Inferior parietal cortex (tissue), 1 donor: ENCODE measurements around the gene CRIM1.

Source experiments
- DNase-seq: peaks from one replicate; pipeline ENCODE4 v3.0.0-alpha.2; 2016; ENCODE audit errors: extremely low spot score

The CRIM1 gene

GRCh38 chr2:36481709-36482108 lies 126.1 kb downstream of the CRIM1 start:
- DNase-seq: no peak

GRCh38 chr2:36482576-36483214 lies 127.1 kb downstream of the CRIM1 start:
- no peak for DNase-seq

DNA sequence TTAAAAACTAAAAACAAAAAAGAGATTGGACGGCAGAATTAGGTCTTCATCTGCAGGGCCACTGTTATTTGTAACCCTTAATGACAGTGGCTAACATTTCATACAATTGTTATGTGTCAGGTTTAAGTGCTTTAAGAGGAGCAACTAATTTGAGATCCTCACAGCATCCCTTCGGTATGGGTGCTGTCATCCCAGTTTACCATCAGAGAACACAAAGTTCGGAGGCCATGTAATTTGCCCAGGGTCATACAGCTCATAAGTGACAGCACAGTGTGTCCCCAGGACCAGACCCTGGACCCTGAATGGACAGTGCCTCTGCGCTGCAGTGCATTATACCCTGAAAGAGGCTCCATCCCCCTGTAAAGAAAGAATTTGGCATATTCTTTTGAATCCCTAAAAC lies 127.7 kb downstream of the CRIM1 start:
- DNase-seq: no peak

GRCh38 chr2:36484454-36484853 lies 128.9 kb downstream of the CRIM1 start:
- no peak for DNase-seq

GRCh38 chr2:36485521-36485920 lies 129.9 kb downstream of the CRIM1 start:
- no peak for DNase-seq

DNA sequence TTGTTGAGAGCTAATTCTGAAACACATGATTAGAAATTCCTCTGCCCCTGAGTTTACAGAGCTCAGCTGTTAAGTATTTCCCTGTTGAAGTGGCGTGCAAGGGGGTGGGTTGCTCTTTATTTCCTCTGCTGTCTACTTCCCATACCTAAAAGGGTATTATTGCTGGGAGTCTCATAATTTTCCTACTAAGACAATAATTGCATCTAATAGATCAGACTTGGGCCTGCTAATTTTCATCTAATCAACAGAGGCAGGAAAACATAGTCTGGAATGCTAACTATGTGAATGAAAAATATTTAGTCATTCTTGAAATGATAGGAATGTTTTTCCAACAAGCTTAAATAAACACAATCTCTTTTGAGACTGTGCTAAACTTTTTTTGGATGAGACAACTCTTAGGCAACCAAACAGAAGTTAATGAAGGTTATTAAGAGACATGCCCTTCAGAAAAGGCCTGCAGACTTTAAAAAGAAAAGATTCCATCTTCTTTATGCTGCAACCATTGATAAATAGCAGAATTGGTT lies 131.0 kb downstream of the CRIM1 start:
- DNase-seq: no peak

DNA sequence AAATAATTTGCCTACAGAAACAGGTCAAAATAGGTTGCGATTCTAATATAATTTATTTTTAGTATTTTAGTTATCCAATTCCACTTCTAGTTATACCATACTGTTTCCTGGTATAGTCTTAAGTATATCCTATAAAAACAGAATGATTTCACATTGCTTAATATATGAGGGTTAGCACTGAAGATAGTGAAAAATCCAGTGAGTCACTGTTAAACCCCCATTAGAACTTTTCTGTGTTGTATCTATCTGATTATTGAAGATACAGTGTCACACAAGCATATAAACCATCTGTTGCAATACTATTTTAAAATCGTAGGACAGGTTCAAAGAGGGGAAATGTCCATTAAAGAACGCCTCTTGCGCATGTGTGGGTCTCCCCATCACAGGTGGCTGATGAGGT lies 132.4 kb downstream of the CRIM1 start:
- DNase-seq: no peak

DNA sequence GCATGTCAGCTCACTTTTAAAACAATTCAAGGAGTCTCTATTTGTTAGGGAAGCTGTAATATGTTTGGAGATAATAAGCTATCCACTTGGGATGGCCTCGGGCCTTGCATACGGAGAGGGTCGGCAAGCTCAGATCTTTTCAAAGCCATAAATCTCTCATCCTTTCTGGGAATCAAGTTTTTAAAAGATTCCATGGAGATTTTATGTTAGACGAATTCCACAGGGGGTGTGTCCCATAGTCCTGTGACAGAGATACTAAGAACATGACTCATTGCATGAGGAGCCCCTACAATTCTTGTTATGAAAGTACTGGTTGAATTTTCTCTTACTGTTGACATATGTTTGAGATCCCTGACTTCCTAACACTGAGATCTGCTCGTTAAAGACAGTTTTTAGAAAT lies 133.7 kb downstream of the CRIM1 start:
- no peak for DNase-seq

- DNase-seq: no peak
Measured at GRCh38 chr2:36490749-36491148, 135.2 kb downstream of the CRIM1 start.

- DNase-seq: no peak
Measured at GRCh38 chr2:36492216-36492945, 136.8 kb downstream of the CRIM1 start.

GRCh38 chr2:36493306-36493705 lies 137.7 kb downstream of the CRIM1 start:
- no peak for DNase-seq

DNA sequence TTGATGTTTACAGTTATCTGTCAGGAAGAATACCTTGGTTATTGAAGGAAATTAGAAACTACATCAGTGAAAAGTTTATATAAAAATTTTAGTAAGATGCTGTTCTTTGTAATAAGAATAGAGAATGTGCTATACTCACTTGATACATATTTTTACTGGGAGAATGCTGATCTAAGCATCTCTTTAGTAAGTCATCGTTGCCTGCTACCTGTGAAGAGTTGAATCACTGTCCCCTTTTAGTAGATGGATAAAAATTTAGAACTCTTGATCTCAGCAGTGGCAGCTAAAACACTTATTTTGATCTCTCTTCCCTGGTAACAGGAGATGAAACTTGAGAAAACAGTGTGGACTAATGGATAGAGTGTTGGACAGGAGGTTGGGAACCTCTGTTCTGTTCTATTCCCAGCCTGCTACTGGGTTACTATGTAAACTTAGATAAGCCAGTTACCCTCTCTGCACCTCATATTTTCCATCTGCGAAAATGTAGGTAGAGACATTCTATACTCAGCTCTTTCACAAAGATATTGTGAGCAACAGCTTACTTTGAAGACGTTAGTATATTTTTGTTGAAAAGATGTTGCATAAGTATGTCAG lies 142.1 kb downstream of the CRIM1 start:
- DNase-seq: no peak

GRCh38 chr2:36499128-36499820 lies 143.7 kb downstream of the CRIM1 start:
- no peak for DNase-seq

DNA sequence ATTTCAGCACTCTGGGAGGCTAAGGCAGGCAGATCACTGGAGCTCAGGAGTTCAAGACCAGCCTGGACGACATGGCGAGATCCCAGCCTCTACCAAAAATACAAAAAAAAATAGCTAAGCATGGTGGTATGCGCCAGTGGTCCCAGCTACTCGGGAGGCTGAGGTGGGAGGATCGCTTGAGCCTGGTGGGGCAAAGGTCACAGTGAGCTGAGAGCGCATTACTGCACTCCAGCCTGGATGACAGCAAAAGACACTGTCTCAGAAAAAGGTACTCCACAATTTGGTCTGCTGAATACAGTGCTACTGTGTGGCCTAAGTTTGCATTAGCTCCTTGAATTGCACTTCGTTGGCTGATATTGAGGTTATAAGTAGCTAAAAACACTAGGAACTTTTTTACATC lies 144.5 kb downstream of the CRIM1 start:
- DNase-seq: no peak

DNA sequence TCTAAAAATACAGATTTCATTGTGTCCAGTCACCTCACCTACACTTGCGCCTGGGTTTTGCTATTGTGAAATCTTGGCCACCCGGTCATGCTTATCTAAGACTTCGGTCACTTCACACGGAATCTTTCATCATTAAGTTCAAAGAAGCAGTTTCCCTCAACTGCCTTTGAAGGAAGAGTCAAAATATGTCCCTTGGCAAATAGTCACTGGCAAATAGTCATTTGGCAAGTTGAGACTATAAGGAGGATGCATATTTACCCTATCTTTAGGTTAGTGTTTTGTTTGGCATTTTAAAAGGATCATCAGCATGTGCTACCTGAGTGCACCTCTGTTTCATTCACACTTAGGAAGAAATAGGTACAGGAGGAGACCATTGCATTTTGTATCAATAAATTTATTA lies 146.5 kb downstream of the CRIM1 start:
- no peak for DNase-seq

DNA sequence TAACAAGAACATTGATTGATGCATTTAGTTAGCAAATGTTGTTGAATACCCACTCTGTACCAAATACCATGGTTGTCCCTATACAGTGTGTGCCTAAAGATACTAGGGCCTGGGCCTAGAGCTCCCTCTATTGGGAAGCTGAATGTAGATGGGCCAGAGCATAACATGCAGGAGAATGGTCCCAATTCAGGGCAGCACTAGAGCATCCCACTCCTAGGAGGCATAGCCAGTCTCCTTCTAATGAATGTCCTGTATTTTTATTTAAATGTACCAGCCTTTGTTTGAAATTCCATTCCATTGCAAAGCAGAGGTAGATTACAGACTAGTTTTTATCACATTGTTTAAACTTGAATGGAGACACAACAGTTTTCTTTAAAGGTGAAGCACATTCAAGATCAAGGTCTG lies 151.8 kb downstream of the CRIM1 start:
- peak; percentile 74 for DNase-seq

DNA sequence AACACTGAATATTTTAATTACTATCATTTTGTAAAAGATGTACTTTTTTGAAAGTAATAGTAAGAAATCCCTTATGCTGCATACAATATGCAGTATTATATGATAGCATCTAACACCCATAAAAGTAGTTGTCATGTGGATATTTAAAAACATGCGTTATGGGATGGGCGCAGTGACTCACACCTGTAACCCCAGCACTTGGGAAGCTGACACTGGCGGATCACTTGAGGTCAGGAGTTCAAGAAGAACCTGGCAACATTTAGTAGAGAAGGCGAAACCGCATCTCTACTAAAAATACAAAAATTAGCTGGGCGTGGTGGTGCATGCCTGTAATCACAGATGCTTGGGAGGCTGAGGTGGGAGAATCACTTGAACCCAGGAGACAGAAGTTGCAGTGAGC lies 153.5 kb downstream of the CRIM1 start:
- no peak for DNase-seq

DNA sequence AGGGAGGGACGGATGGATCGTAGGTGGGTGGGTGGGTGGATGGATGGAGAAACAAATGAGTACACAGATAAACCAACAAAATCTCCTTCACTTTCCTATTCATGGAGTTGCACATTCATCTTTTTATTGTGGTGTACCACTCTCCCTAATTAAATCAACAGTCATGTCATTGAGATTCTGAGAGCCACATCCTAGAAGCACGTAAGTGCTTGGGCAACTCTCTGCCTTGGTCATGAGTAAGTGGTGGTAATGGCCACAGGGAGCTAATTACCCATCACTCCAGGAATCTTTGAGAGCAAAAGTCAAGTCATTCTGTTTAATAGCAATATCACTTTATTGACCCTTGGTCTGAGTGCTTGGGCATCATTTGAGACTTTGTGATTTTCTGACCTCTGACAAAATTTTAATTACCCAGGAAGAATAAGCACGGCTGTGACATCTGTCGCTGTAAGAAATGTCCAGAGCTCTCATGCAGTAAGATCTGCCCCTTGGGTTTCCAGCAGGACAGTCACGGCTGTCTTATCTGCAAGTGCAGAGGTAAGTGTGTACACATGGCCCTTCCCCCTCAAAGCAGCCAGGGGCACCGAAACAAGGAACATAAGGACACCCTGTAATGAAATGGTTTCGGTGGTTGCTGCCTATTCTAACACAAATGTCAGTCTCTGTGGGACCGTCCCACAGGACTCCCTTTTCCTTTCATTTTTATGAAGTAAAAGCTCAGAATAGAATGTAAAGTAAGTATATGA lies 156.5 kb downstream of the CRIM1 start:
- no peak for DNase-seq

DNA sequence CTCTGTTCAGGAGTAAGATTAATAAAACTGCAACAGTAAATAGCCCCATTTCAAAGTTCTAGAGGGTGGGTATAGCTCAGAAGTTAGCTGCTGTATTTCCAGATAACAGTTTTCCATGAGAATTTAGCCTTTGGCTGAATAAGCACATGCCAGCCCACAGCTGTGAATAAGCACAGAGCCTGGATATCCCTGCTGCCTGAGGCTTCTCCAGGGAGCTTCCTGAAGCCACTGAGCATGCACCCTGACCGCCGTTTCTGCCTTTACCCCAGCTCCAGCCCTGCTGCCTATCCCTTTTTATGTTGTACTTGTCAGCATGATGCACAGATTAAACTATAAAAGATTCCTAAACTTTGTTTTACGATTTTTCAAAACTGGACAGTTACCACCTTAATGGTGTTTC lies 157.1 kb downstream of the CRIM1 start:
- no peak for DNase-seq

- DNase-seq: no peak
Measured at GRCh38 chr2:36513661-36514060, 158.1 kb downstream of the CRIM1 start.

- DNase-seq: no peak
Measured at GRCh38 chr2:36515538-36515937, 160.0 kb downstream of the CRIM1 start.
